Testis (tissue), 3 donors: ENCODE data around the gene DRC7. TPM values are rescaled to one million over a fixed set of nuclear protein-coding genes. Genes with fewer than 3 reads are reported as not detected.

Source experiments
- DNase-seq: peaks from one replicate; pipeline ENCODE4 v3.0.0-alpha.2; 2019
- H3K27ac ChIP-seq, 2 donors: fragments of 200-600 bp; sonication (generic); one replicate each; pipeline ENCODE4 v1.5.1; 2019
- H3K27me3 ChIP-seq: fragments of 200-600 bp; sonication (generic); one replicate; pipeline ENCODE4 v1.5.1; 2019
- H3K36me3 ChIP-seq: fragments of 200-600 bp; sonication (generic); one replicate; pipeline ENCODE4 v1.5.1; 2017; ENCODE audit warnings: low read depth; ENCODE audit errors: missing control alignments
- H3K4me1 ChIP-seq: fragments of 200-600 bp; sonication (generic); one replicate; pipeline ENCODE4 v1.5.1; 2019
- H3K4me3 ChIP-seq, 2 donors: fragments of 200-600 bp; sonication (generic); one replicate each; pipeline ENCODE4 v1.5.1; 2017 to 2019
- H3K9me3 ChIP-seq: fragments of 200-600 bp; sonication (generic); one replicate; pipeline ENCODE4 v1.5.1; 2017
- POLR2A ChIP-seq: fragments of 450-650 bp; IDR thresholded peaks from one replicate; pipeline ENCODE4 v1.6.1; 2017; ENCODE audit warnings: antibody characterized with exemption, mild to moderate bottlenecking, moderate library complexity
- WGBS, 2 donors: methylation state at CpG; one replicate each; pipeline ENCODE4 v1.1.5; 2018; 5-methylcytosine and 5-hydroxymethylcytosine counted together
- intact Hi-C: fragments of 100-400 bp; cut with DNase I; formaldehyde crosslinking; loops from one replicate; pipeline ENCODE4 v1.15.1; 2023; ENCODE audit warnings: low total_unique reads
- polyA plus RNA-seq: library from polyadenylated mRNA; stranded (reverse); fragments of 350-450 nt; fragmentation: Illumina TruSeq; extraction: RNeasy Lipid Tissue Mini Kit (QIAGEN cat#74804); gene quantifications from one replicate; pipeline ENCODE4 v1.2.3, GENCODE V29; 2014; ENCODE audit warnings: low read depth, low replicate concordance; ENCODE audit not compliant: insufficient read depth
- total RNA-seq, 2 donors: library from RNA; depleted of rRNA; stranded (reverse); fragments of >200 nt; gene quantifications; one replicate each; pipeline ENCODE4 v1.2.3, GENCODE V29; 2016
- TF ChIP-seq, protein P1 (sequence below), 3 experiments: fragments of 450-650 bp in 2 of 3; fragments of 200-600 bp in 1 of 3; sonication (generic) in 1 of 3; IDR thresholded peaks; one replicate each; pipeline ENCODE4 v1.5.1; 2016 to 2019; ENCODE audit warnings: antibody characterized with exemption in 3 of 3, mild to moderate bottlenecking in 2 of 3, moderate library complexity in 1 of 3

DRC7 gene
- total and polyA plus RNA-seq, 3 donors from 2014 or later: 35.4 to 199 (median 62.7) TPM

DNA sequence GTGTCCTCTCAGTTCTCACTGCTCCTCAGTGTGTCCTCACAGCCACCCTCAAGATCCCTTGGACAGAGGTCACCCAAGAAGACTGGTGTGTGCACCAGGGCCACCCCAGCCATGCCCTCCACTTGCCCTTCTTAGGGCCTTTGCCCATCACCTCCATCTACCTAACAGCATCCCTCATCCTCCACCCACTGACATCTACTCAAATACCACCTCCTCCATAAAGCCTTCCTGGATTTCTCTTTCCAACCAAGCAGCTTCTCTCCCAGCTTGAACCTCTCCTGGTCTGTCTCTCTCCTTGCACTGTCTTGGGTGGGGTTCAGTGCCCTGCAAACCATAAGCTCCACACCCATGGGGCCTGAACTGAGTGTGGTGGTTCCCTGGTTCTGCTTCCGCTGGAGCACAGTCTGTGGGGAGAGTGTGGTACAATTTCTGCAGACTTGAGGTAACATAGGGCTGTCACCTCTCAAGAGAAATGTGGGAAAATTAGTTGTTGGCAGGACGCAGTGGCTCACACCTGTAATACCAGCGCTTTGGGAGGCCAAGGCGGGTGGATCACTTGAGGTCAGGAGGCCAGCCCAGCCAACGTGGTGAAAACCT, 55.3 kb downstream of the DRC7 start:
- Histone ChIP-seq H3K36me3 (no peaks in the 10 kb centered on the region), H3K4me1 (no peaks in the 10 kb centered on the region), H3K27ac (no peak overlapping the region), H3K9me3 (no peaks in the 10 kb centered on the region), H3K27me3 (no peaks in the 10 kb centered on the region), H3K4me3 (no peak overlapping the region)
- TF ChIP-seq, protein P1, sequence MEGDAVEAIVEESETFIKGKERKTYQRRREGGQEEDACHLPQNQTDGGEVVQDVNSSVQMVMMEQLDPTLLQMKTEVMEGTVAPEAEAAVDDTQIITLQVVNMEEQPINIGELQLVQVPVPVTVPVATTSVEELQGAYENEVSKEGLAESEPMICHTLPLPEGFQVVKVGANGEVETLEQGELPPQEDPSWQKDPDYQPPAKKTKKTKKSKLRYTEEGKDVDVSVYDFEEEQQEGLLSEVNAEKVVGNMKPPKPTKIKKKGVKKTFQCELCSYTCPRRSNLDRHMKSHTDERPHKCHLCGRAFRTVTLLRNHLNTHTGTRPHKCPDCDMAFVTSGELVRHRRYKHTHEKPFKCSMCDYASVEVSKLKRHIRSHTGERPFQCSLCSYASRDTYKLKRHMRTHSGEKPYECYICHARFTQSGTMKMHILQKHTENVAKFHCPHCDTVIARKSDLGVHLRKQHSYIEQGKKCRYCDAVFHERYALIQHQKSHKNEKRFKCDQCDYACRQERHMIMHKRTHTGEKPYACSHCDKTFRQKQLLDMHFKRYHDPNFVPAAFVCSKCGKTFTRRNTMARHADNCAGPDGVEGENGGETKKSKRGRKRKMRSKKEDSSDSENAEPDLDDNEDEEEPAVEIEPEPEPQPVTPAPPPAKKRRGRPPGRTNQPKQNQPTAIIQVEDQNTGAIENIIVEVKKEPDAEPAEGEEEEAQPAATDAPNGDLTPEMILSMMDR (IDR thresholded peaks at IDR 0.05): no peak
- TF ChIP-seq POLR2A: no peak
- no peak for DNase-seq
- WGBS, 2 donors: 79 to 87% methylated on average over 5 of the region's 5 CpGs
- intact Hi-C loops: loop anchor here (10.0 kb wide), 1 partner anchor 255 kb away; the partner anchor contains the start of genes USB1 and ZNF319

DNA sequence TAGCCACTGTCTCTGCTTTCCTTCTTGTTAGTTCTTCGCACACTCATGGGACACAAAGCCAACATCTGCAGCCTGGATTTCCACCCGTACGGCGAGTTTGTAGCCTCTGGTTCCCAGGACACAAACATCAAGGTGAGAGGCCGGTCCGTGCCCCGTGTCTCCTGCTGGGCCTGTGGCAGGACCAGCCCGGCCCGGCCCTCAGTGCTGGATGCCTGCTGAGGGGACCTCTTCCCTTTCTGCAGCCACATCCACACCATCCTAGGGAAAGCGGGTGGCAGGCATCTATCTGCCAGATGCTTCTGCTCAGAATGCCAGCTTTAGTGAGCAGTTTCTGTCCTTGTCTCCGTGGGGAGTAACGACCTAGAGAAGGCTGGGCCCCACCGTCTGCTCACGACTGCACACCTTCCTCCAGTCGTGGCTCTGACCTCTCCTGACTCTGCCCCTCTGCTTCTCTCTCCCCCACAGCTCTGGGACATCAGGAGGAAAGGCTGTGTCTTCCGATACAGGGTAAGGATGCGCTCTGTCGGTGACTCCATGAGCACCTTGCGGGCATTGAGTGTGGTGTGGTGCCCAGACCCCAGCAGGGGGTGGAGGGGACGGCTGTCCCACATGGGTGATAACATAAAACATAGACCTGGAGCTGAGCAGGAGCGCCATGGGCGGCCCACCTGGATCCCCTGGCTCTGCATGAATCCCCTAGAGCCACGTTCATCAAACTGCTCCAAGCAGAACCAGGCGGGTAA, 56.4 kb downstream of the DRC7 start:
- intact Hi-C loops: loop anchor here (10.0 kb wide), 1 partner anchor 254 kb away; the partner anchor contains the start of genes USB1 and ZNF319

DNA sequence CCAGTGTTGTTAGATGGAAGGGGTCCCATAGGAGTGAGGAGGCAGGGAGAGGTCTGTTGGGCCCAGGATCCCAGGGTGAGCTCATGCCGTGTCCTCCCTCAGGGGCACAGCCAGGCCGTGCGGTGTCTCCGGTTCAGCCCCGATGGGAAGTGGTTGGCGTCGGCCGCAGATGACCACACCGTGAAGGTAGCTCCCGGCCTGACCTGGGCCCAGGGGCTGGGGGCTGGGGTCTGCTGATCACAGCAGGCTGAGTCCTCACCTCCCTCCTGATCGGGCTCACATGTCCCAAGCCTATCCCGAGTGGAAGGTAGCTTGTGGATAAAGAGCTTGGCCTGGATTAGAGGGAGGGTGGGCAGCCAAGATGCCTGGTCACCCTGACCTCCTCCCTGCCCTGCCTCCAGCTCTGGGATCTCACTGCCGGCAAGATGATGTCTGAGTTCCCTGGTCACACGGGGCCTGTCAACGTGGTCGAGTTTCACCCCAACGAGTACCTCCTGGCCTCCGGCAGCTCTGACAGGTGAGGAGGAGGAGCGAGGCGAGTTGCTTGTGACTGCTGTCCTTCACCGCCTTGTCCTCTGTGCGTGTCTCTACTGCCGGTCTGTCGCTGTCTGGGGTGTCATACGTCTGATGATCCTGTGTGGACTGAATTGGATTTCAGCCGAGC, 57.1 kb downstream of the DRC7 start:
- TF ChIP-seq, protein P1 (IDR thresholded peaks at IDR 0.05): no peak
- TF ChIP-seq POLR2A: no peak
- DNase-seq: no peak
- Histone ChIP-seq H3K9me3 (no peaks in the 10 kb centered on the region), H3K4me1 (no peaks in the 10 kb centered on the region), H3K4me3 (no peak overlapping the region), H3K27me3 (no peaks in the 10 kb centered on the region), H3K27ac (no peak overlapping the region), H3K36me3 (no peaks in the 10 kb centered on the region)
- intact Hi-C loops: loop anchor here (10.0 kb wide), 1 partner anchor 253 kb away; the partner anchor contains the start of genes USB1 and ZNF319
- WGBS, 2 donors: 79 to 90% methylated on average over 9 to 26 of the region's 26 CpGs

More for the DNA sequence above, 56.4 kb downstream of the DRC7 start:
- 90 to 94% methylated on average over 19 to 24 of the region's 24 CpGs for WGBS, 2 donors
- Histone ChIP-seq H3K27ac (no peak overlapping the region), H3K36me3 (no peaks in the 10 kb centered on the region), H3K4me1 (no peaks in the 10 kb centered on the region), H3K9me3 (no peaks in the 10 kb centered on the region), H3K4me3 (no peak overlapping the region), H3K27me3 (no peaks in the 10 kb centered on the region)
- DNase-seq: no peak
- TF ChIP-seq, protein P1 (IDR thresholded peaks at IDR 0.05): no peak
- no peak for TF ChIP-seq POLR2A

DNA sequence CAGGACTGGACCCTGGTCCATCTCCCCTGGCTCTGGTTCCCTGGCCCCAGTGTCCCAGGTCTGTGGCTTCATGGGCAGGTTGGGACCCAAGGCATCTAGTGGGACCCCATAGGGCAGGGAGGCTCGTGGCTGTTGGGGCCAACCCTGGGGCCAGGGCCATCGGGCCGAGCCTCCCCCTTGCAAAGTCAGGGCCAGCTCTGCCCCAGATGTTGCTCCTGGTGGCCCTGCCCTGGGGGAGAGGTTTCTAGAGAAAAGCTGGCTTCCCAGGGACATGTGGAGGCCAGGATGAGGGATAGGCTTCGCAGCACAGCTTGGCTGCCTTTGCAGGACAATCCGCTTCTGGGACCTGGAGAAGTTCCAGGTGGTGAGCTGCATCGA, 57.6 kb downstream of the DRC7 start:
- Histone ChIP-seq H3K9me3 (no peaks in the 10 kb centered on the region), H3K4me3 (no peak overlapping the region), H3K4me1 (no peaks in the 10 kb centered on the region), H3K36me3 (no peaks in the 10 kb centered on the region), H3K27ac (no peak overlapping the region), H3K27me3 (no peaks in the 10 kb centered on the region)
- intact Hi-C loops: loop anchor here (10.0 kb wide), 1 partner anchor 253 kb away; the partner anchor contains the start of genes USB1 and ZNF319
- no peak for DNase-seq
- WGBS, 2 donors: 81 to 100% methylated on average over 1 to 6 of the region's 6 CpGs
- TF ChIP-seq, protein P1 (IDR thresholded peaks at IDR 0.05): no peak
